WTC11 (cell line): Measurements from ENCODE around the gene DENND5A. TPM values are rescaled to one million over a fixed set of nuclear protein-coding genes. Genes with fewer than 3 reads are reported as not detected.
A peak's percentile ranks its signal among the peaks of the same experiment; 100 is the strongest.

Experiments
- ATAC-seq: fragments of 200-7000 bp; cut with Tn5 transposase; 2 replicates; pipeline ENCODE4 v1.10.0; 2021; ENCODE audit warnings: mild to moderate bottlenecking, moderate library complexity
- CTCF ChIA-PET: fragments of 300-600 bp; sonication (Branson Sonifier 250); formaldehyde crosslinking; loops from one replicate; lab custom pipeline; 2021; ENCODE audit warnings: antibody characterized with exemption; lab: Charles Lee
- POLR2A ChIA-PET: fragments of 350-600 bp; sonication (Branson Sonifier 250); formaldehyde crosslinking; loops from one replicate; lab custom pipeline; 2021; ENCODE audit warnings: antibody characterized with exemption; lab: Charles Lee
- DNase-seq: peaks from one replicate; pipeline ENCODE4 v3.0.0; 2021; ENCODE audit warnings: low spot score
- H3K27ac Mint-ChIP-seq: 2 replicates; pipeline ENCODE4 v1.8.0; 2021; ENCODE audit warnings: mixed read lengths
- H3K27me3 Mint-ChIP-seq: 2 replicates; pipeline ENCODE4 v1.8.0; 2021; ENCODE audit warnings: low read depth, mild to moderate bottlenecking, moderate library complexity, mixed read lengths
- H3K36me3 Mint-ChIP-seq: 2 replicates; pipeline ENCODE4 v1.8.0; 2021; ENCODE audit warnings: mixed read lengths
- H3K4me1 Mint-ChIP-seq: 2 replicates; pipeline ENCODE4 v1.8.0; 2022; ENCODE audit warnings: mixed read lengths
- H3K4me3 Mint-ChIP-seq: 2 replicates; pipeline ENCODE4 v1.8.0; 2021; ENCODE audit warnings: mild to moderate bottlenecking, moderate library complexity, mixed read lengths
- H3K9me3 Mint-ChIP-seq: 2 replicates; pipeline ENCODE4 v1.8.0; 2021; ENCODE audit warnings: mixed read lengths
- AFF4 ChIP-seq: sonication (generic); formaldehyde crosslinking; IDR thresholded peaks from 2 replicates; pipeline ENCODE4 v1.8.1; 2023; ENCODE audit warnings: mild to moderate bottlenecking, missing genetic modification reagents, borderline replicate concordance
- ATF2 ChIP-seq: sonication (generic); formaldehyde crosslinking; IDR thresholded peaks from 2 replicates; pipeline ENCODE4 v1.8.1; 2022; ENCODE audit warnings: low read depth, missing genetic modification reagents, borderline replicate concordance
- CREB1 ChIP-seq: sonication (generic); formaldehyde crosslinking; IDR thresholded peaks from 2 replicates; pipeline ENCODE4 v1.8.0; 2023; ENCODE audit warnings: mild to moderate bottlenecking, missing genetic modification reagents
- CREM ChIP-seq: sonication (generic); formaldehyde crosslinking; IDR thresholded peaks from 2 replicates; pipeline ENCODE4 v1.8.1; 2022; ENCODE audit warnings: mild to moderate bottlenecking, missing genetic modification reagents, moderate library complexity
- ESRRA ChIP-seq: sonication (generic); formaldehyde crosslinking; IDR thresholded peaks from 2 replicates; pipeline ENCODE4 v1.8.1; 2022; ENCODE audit warnings: mild to moderate bottlenecking, missing genetic modification reagents, borderline replicate concordance
- ETV6 ChIP-seq: sonication (generic); formaldehyde crosslinking; IDR thresholded peaks from 2 replicates; pipeline ENCODE4 v1.8.1; 2022; ENCODE audit warnings: mild to moderate bottlenecking, missing genetic modification reagents
- FOXP4 ChIP-seq: sonication (generic); formaldehyde crosslinking; IDR thresholded peaks from 2 replicates; pipeline ENCODE4 v1.8.0; 2022; ENCODE audit warnings: mild to moderate bottlenecking, missing genetic modification reagents
- GRHL2 ChIP-seq: fragments of 250-450 bp; sonication (Bioruptor Pico); IDR thresholded peaks from 2 replicates; pipeline ENCODE4 v1.8.0; 2022; ENCODE audit warnings: mild to moderate bottlenecking, moderate library complexity; ENCODE audit not compliant: insufficient replicate concordance, severe bottlenecking
- GTF2I ChIP-seq: fragments of 250-450 bp; sonication (Bioruptor Pico); conservative IDR thresholded peaks from 2 replicates; pipeline ENCODE4 v1.4.0; 2021; ENCODE audit warnings: mild to moderate bottlenecking
- HMGA2 ChIP-seq: fragments of 250-450 bp; sonication (Bioruptor Pico); IDR thresholded peaks from 2 replicates; pipeline ENCODE4 v1.4.0; 2021; ENCODE audit warnings: mild to moderate bottlenecking, moderate library complexity
- HMGXB4 ChIP-seq: sonication (generic); formaldehyde crosslinking; IDR thresholded peaks from 2 replicates; pipeline ENCODE4 v1.8.1; 2023; ENCODE audit warnings: mild to moderate bottlenecking, moderate library complexity, missing genetic modification reagents
- MYBL2 ChIP-seq: sonication (generic); formaldehyde crosslinking; IDR thresholded peaks from 2 replicates; pipeline ENCODE4 v1.8.1; 2023; ENCODE audit warnings: mild to moderate bottlenecking, moderate library complexity, missing genetic modification reagents
- NR2C2 ChIP-seq: sonication (generic); formaldehyde crosslinking; IDR thresholded peaks from 2 replicates; pipeline ENCODE4 v1.8.0; 2022; ENCODE audit warnings: mild to moderate bottlenecking, missing genetic modification reagents
- TEAD1 ChIP-seq: sonication (generic); formaldehyde crosslinking; IDR thresholded peaks from 2 replicates; pipeline ENCODE4 v1.8.0; 2022; ENCODE audit warnings: mild to moderate bottlenecking, missing genetic modification reagents
- TP53 ChIP-seq: sonication (generic); formaldehyde crosslinking; IDR thresholded peaks from 2 replicates; pipeline ENCODE4 v1.8.1; 2023; ENCODE audit warnings: mild to moderate bottlenecking, missing genetic modification reagents
- ZBTB43 ChIP-seq: sonication (generic); formaldehyde crosslinking; IDR thresholded peaks from 2 replicates; pipeline ENCODE4 v1.8.1; 2023; ENCODE audit warnings: mild to moderate bottlenecking, missing genetic modification reagents
- ZMAT4 ChIP-seq: fragments of 250-450 bp; sonication (Bioruptor Pico); IDR thresholded peaks from 2 replicates; pipeline ENCODE4 v1.9.0; 2021; ENCODE audit warnings: mild to moderate bottlenecking
- ZNF219 ChIP-seq: sonication (generic); formaldehyde crosslinking; IDR thresholded peaks from 2 replicates; pipeline ENCODE4 v1.8.0; 2023; ENCODE audit warnings: missing genetic modification reagents, mild to moderate bottlenecking, borderline replicate concordance
- ZNF396 ChIP-seq: fragments of 250-450 bp; sonication (Bioruptor Pico); IDR thresholded peaks from 2 replicates; pipeline ENCODE4 v1.8.0; 2021; ENCODE audit warnings: mild to moderate bottlenecking, moderate library complexity, borderline replicate concordance
- ZNF423 ChIP-seq: fragments of 250-450 bp; sonication (Bioruptor Pico); IDR thresholded peaks from 2 replicates; pipeline ENCODE4 v2.1.2; 2022; ENCODE audit warnings: mild to moderate bottlenecking, moderate library complexity
- total RNA-seq: library from RNA; stranded (reverse); gene quantifications from 3 replicates; pipeline ENCODE4 v1.2.3, GENCODE V29; 2021
- TF ChIP-seq, protein P1 (sequence below): sonication (generic); formaldehyde crosslinking; IDR thresholded peaks from 2 replicates; pipeline ENCODE4 v1.8.1; 2022; ENCODE audit warnings: mild to moderate bottlenecking, missing genetic modification reagents, moderate library complexity, borderline replicate concordance

Gene DENND5A
- total RNA-seq, 1 experiment from 2014 or later: 69.3 TPM

DNA sequence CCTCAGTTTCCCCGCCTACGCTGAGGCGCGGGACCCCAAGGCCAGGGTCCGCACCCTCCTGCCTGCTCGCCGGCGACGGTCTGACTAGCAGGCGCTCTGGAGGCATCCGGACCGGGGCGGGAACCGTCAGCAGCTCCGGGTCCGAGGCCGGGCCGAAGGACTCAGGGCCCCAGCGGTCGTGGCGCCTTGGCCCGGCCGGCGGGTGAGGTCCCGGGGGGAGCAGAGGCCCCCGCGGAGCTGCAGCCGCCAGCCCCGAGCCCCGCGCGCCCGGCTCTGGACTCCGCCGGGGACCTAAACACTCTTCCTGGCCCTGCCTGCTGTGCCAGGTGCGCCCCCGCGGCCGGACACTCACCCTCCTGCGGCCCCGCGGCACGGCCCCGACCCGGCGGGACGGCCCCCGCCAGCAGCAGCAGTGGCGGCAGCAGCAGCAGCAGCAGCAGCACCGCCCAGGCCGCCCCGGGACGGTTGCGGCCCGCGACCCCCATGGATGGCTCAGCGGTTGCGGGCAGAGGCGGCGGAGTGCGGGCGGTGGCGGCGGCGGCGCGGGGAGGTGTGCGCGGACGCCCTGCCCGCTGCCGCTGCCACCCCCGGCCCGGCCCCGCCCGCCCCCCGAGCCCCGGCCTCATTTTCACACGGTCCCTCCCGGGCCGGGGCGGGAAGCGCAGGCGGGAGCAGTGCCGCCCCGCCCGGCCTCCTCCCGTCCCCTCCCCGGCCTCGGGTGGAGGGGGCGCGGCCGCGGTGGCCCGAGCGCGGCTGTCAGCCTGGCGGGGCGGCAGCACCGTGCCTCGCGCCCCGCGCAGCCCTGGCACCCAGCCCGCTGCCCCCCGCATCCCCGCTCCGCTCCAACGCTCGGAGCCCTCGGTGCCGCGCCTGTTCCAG lies 173.9 kb downstream of the DENND5A start, which contains the start of gene SCUBE2:
Gene SCUBE2, minus strand, starts transcription at position 556 of the 879 bp plus-strand sequence. Its CDS starts 71 bp downstream, at position 485.
- no peak for TF ChIP-seq ZBTB43 (CRISPR knock-in tag)
- no peak for TF ChIP-seq ATF2 (CRISPR knock-in tag)
- TF ChIP-seq FOXP4 (CRISPR knock-in tag): no peak
- no peak for TF ChIP-seq ZNF396 (CRISPR knock-in tag)
- no peak for TF ChIP-seq ZMAT4 (CRISPR knock-in tag)
- no peak for TF ChIP-seq ESRRA
- TF ChIP-seq ZNF219: no peak
- TF ChIP-seq ETV6 (CRISPR knock-in tag): 0 out of 2 replicates have a peak, but pooled peaks have one; percentile 45
- no peak for TF ChIP-seq CREM
- TF ChIP-seq NR2C2 (CRISPR knock-in tag): no peak
- peak; percentile 71; the same call in 1 of the 2 replicates for TF ChIP-seq HMGXB4 (CRISPR knock-in tag)
- TF ChIP-seq ZNF423 (CRISPR knock-in tag): no peak
- no peak for TF ChIP-seq TEAD1
- TF ChIP-seq, protein P1, sequence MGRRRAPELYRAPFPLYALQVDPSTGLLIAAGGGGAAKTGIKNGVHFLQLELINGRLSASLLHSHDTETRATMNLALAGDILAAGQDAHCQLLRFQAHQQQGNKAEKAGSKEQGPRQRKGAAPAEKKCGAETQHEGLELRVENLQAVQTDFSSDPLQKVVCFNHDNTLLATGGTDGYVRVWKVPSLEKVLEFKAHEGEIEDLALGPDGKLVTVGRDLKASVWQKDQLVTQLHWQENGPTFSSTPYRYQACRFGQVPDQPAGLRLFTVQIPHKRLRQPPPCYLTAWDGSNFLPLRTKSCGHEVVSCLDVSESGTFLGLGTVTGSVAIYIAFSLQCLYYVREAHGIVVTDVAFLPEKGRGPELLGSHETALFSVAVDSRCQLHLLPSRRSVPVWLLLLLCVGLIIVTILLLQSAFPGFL (CRISPR knock-in tag): no peak
- TF ChIP-seq GTF2I (CRISPR knock-in tag): no peak
- no peak for TF ChIP-seq MYBL2 (CRISPR knock-in tag)
- TF ChIP-seq HMGA2 (CRISPR knock-in tag): no peak
- TF ChIP-seq GRHL2: no peak
- no peak for TF ChIP-seq CREB1 (CRISPR knock-in tag)
- peak; percentile 18; the same call in 1 of the 2 replicates for TF ChIP-seq TP53 (CRISPR knock-in tag)
- no peak for TF ChIP-seq AFF4 (CRISPR knock-in tag)
- peak within 1 kb of the TSS; percentile 66 for H3K4me3 Mint-ChIP-seq
- DNase-seq (no peak), ATAC-seq (peak; percentile 50)
- ChIA-PET POLR2A (interaction anchor here (1.5 kb wide), 1 partner anchor 46 kb away, joined by 6 read pairs; no protein-coding TSS in a partner anchor), CTCF (interaction anchor here (1.2 to 4.6 kb wide), 5 partner anchors 13 to 415 kb away, joined by 3 to 32 read pairs (median 19); no protein-coding TSS in a partner anchor)
- no peak within 1 kb of the TSS for H3K27ac Mint-ChIP-seq
- 0 out of 2 replicates have a peak, but pooled peaks cover 2% of the 10 kb centered on the region for H3K9me3 Mint-ChIP-seq
- no peaks in the 10 kb centered on the region for H3K36me3 Mint-ChIP-seq
- H3K27me3 Mint-ChIP-seq: peaks cover 48% of the 10 kb centered on the region
- peaks cover 12% of the 10 kb centered on the region for H3K4me1 Mint-ChIP-seq
